ENCODE data around the gene STUM.
A peak's percentile ranks its signal among the peaks of the same experiment; 100 is the strongest.

Gene STUM

DNA sequence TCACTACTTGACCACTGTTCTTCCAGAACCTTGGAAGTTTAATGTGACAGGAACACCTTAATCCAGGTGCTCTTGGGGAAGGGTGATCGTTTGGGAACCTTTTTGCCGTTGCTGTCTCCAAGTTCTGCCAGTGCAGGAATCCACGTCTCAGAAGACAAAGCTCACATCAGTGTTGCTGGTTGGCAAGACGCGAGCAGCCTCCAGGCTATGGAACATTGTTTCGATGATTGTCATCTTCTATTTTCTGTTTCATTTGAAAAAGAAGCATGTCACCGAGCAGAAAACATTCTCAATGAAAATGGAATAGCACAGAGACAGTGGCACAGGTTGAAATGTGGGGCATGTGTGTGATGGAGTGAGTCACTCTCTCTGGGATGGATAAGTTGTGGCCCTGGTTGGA is 11.7 kb downstream of the STUM start:
- no peak for DNase-seq (ENCODE audit: low read depth in 2 of 2)

DNA sequence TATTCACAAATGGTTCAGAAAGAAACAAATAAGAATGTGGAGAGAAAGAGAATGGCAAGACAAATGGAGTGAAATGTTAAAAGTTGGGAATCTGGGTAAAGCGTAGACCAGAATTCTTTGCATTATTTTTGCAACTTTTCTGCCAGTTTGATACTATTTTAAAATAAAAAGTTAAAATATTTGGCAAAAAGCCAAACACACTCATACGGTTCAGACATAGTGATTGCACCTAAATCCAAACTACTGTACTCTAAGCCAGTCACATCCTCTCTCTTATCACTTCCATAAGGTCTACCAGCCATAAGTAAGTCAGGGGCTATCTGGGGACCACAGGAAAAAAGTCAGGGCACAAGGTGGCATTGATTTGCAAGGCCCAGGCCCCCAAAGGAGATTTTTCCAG is 14.4 kb downstream of the STUM start:
- DNase-seq (ENCODE audit: low read depth in 2 of 2): no peak

DNA sequence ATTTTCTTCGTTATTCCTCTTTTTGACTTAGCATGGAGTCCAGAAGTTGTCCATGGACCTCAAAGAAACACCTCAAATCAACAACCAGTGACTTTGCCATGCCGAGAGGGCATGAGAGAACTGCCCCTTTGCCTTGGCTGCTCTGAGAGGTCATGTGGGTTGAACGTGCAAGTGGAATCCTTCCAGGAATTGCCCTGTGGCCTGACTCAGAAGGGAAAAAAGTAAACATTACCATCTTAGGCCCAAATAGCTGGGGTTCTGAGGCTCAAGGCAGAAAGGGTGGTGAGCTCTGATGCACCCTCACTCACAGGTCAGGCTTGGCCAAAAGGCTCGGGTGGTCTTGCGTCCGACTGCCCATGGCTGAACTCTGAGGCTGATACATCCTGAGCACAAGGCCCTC is 15.1 kb downstream of the STUM start:
- DNase-seq (ENCODE audit: low read depth in 2 of 2): no peak

DNA sequence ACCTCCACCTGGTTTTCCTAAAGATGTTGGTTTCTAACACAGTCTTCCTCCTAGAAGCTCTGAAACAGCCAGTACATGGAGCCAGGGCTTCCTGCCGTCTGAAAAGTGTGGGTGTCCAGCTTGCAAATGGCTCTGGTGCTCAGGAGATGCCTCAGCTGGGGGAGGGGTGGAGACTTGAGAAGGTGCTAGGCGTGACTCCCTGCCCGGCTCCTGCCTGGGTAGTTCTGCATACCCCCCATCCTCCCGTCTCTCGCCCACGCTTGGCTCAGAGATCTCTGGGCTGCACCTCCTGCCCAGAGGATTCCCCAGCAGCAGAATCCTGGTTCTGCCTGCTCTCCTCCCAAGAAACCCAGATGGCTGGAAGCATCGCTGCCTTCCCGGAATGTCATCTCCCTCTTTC is 16.9 kb downstream of the STUM start:
- no peak for DNase-seq (ENCODE audit: low read depth in 2 of 2)

GRCh38 chr1:226566234-226566633 is 17.7 kb downstream of the STUM start:
- no peak for DNase-seq (ENCODE audit: low read depth in 2 of 2)

- DNase-seq (ENCODE audit: low read depth in 2 of 2): no peak
Measured at GRCh38 chr1:226566760-226567159, 18.2 kb downstream of the STUM start.

DNA sequence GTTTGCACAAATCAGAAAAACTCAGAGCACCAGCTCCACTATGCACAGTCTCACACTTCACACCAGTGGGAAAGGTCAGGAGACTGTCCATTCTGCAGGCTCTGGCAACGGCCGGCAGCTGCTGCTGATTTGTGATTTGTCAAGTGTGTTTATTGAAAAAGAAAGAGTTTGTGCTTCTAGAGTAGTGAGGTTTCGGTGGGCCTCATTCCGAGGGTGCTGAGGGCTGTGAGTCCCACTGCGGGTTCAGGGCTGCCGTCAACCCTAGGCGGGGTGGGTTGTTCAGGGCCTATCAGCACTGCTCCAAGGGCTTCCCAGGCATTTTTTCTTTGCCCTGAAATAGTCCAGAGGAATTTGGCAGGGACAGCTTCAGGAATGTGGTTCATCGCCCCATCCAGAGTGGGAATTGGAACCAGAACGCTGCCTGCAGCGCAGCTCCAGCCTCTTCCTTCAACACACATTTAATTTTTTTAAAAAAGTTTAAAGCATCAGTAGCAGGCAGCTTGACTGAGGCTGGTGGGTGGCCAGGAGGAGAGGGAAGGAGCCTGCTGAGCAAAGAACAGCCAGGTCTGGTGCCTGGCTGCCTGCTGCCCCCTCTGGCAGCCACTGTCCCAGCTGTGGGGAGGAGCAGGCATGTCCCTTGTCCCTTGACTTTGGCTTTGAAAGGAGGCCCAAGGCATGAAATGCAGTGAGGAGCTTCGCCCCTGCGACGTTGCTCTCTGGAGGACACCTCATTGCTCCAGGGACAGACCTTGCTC is 19.7 kb downstream of the STUM start:
- no peak for DNase-seq (ENCODE audit: low read depth in 2 of 2)

- no peak for DNase-seq (ENCODE audit: low read depth in 2 of 2)
Measured at GRCh38 chr1:226568975-226569741, 20.6 kb downstream of the STUM start.

DNA sequence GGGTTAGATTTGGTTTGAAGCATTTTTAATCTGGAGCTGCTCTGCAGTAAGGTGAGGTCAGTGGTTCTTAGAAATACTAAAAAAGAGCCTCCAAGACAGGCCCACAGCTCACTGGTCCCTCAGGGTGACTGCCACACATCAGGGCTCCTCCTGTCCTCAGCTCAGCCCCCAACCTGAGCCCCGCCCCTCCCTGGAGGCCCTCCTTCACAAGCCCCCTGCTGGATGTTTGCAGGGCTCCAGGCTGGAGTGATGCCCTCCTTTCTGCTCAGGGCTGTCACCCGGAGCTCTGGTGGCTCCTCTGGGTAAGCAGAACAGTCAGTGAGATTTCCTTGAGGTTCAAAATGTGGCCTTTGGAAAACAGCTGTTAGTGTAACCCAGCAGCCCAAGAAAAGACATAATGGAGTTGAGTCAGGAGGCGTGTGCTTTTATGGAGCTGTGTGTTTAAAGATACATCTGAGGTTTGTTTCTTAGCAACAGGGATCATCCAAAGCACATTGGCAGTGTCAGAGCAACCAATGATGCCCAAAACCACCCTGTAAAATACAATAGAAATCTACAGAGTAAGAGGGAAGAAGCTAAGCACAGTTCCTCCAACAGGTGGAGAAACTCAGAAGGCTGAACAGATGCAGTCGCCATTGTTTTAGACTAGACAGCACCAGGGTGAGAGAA is 21.4 kb downstream of the STUM start:
- peak in 1 of 2 donors; percentile 21 for DNase-seq (ENCODE audit: low read depth in 2 of 2)

GRCh38 chr1:226571893-226572292 is 23.3 kb downstream of the STUM start:
- no peak for DNase-seq (ENCODE audit: low read depth in 2 of 2)

DNA sequence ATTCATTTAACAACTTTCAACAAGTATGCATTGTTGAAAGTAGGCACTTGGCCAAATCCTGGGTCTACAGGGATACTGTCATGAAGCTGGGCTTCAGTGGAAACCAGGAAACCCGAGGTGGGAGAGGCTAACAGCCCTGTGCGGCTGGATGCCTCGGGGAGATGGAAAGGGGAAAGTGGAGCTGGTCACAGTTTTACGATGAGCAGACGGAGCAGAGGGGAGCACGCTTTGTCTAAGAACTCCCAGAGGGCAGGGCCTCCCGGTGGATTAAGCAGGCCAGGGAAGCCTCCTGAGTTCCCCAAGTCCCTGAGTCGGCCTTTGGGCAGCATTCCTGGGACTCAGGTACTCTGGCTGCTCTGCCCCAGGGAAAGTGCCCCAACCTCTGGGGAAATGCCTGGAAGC is 23.8 kb downstream of the STUM start:
- DNase-seq (ENCODE audit: low read depth in 2 of 2): no peak

GRCh38 chr1:226574044-226574443 is 25.5 kb downstream of the STUM start:
- DNase-seq (ENCODE audit: low read depth in 2 of 2): no peak

GRCh38 chr1:226574591-226575435 is 26.2 kb downstream of the STUM start:
- no peak for DNase-seq (ENCODE audit: low read depth in 2 of 2)

DNA sequence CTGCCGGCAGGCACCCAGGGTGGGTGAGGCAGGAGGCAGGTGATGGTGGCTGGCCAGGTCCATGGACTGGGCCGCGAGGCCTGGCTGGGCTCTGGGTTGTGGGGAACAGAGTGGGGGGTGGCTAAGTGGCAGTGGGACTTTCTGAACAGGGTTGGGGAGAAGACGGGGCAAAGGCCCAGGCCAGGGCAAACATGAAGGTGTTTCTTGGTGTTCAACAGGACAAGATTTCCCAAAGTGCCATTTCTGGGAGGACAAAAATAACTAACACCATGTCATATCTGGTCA is 26.8 kb downstream of the STUM start:
- no peak for DNase-seq (ENCODE audit: low read depth in 2 of 2)

DNA sequence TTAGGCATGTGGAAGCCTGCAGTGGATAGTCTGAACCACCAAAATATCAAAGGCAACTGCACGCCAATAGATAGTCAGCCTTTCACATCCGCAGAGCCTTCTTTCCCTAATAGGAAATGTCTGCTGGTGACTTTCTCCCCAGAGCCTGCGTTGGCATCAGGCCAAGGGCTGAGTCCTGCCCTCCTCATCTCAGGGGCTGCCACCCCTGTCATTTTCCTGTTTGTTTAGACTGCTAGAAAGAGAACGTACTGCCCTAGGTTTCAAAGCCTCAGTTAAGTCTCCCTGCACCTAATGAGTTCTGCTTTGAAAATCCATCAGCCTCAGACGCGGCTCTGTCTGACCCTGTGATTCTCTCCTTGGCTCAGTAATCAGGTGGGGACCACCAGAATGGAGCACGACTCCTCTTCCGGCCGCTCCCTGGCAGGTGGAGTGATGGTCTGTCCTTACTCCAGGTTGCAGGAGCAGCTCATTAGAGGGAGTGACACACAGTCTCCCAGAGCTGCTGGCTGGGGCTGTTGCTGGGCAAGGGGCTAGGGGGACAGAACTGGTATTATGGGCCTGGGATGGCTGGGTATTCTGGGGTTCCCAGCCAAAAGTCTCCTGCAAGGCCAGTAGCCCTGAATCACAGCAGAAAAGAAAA is 27.3 kb downstream of the STUM start:
- DNase-seq (ENCODE audit: low read depth in 2 of 2): no peak

- no peak for DNase-seq (ENCODE audit: low read depth in 2 of 2)
Measured at GRCh38 chr1:226576601-226577000, 28.0 kb downstream of the STUM start.

DNA sequence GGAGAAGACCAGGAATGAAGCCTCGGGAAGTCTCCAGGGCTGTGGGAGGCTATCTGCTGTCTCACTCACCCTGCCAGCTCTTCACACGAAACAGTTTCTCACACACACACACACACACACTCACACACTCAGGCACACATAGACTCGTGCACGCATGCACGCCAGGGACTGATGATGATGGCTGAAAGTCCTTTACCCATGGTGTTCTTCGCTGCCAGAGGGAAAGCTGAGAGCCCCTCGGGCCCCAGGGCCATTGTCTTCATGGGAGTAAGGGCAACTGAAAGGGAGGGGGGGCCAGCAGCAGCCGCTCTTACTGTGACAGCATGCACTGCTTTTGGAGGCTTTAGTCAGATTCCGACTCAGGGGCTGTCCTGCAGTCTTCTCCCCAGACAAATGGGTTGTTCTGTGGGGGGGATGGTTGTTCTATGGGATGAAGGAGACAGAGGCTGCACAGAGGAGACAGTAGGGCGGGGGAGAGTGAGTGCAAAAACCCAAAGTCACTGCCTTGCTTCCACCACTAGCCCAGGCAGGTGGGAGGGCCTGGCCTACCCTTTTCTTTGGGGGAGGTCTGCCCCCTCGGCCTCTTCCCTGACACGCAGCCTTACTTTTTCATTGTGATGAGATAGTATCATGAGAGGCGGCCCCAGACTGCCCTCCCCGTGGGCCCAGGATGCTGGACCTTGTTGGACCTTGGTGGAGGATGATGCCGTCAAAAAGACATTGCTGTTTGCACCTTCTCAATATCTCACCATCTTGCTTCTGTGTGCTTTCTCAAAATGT is 29.0 kb downstream of the STUM start:
- no peak for DNase-seq (ENCODE audit: low read depth in 2 of 2)

GRCh38 chr1:226578946-226579578 is 30.5 kb downstream of the STUM start:
- no peak for DNase-seq (ENCODE audit: low read depth in 2 of 2)

- no peak for DNase-seq (ENCODE audit: low read depth in 2 of 2)
Measured at GRCh38 chr1:226579781-226580323, 31.3 kb downstream of the STUM start.

DNA sequence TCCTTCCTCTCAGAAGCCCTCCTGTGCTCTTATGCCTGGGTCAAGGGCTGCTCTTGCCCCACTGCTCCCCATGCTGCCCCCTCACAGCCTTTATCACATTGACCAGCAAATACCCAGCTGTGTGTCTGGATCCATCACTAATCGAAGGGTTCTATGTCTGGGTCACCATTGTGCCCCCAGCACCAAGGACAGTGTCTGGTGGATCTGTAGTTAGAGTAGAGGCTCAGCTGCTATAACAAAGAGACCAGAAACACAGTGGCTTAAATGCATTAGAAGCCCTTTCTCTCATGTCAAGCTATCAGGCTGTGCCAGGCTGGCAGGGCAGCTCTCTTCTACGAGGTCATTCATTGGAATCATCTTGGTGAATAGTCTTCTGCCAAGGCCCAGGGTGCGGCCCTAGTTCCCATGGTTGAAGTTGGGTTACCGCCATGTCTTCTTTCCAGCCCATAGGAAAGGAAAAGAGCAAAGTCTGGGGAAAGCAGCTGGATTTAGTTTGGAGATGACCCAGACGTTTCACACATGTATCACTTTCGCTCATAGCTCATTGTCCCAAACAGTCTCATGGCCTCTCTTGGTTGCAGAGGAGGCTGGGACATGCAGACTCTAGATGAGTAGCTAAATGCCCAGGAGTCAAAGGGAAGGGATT is 32.2 kb downstream of the STUM start:
- no peak for DNase-seq (ENCODE audit: low read depth in 2 of 2)
